Type B pancreatic cell (in vitro differentiated cells): ENCODE data around the gene EVA1A. TPM values are rescaled to one million over a fixed set of nuclear protein-coding genes. Genes with fewer than 3 reads are reported as not detected.

Experiments
- DNase-seq: peaks from one replicate; pipeline ENCODE4 v3.0.0; 2021; ENCODE audit warnings: mixed read lengths; ENCODE audit not compliant: unreplicated experiment; ENCODE audit errors: extremely low spot score
- H3K27ac Mint-ChIP-seq: 2 replicates; pipeline ENCODE4 v1.8.0; 2021; ENCODE audit warnings: mild to moderate bottlenecking, mixed read lengths
- H3K27me3 Mint-ChIP-seq: 2 replicates; pipeline ENCODE4 v1.8.0; 2021; ENCODE audit warnings: mixed read lengths
- H3K36me3 Mint-ChIP-seq: 2 replicates; pipeline ENCODE4 v1.8.0; 2021; ENCODE audit warnings: mixed read lengths
- H3K4me1 Mint-ChIP-seq: one replicate; pipeline ENCODE4 v1.8.0; 2021; ENCODE audit warnings: mixed read lengths; ENCODE audit not compliant: unreplicated experiment
- H3K4me3 Mint-ChIP-seq: 2 replicates; pipeline ENCODE4 v1.8.0; 2021; ENCODE audit warnings: mild to moderate bottlenecking, mixed read lengths
- H3K9me3 Mint-ChIP-seq: 2 replicates; pipeline ENCODE4 v1.8.0; 2021; ENCODE audit warnings: mixed read lengths
- CTCF ChIP-seq: fragments of 200-600 bp; sonication (generic); conservative IDR thresholded peaks from 2 replicates; pipeline ENCODE4 v1.5.0; 2021; ENCODE audit warnings: antibody characterized with exemption, mild to moderate bottlenecking
- total RNA-seq: library from RNA; stranded (reverse); gene quantifications from 2 replicates; pipeline ENCODE4 v1.2.1, GENCODE V29; 2021; ENCODE audit warnings: low replicate concordance

The EVA1A gene
- total RNA-seq, 1 donor from 2014 or later, result 13.5 TPM

DNA sequence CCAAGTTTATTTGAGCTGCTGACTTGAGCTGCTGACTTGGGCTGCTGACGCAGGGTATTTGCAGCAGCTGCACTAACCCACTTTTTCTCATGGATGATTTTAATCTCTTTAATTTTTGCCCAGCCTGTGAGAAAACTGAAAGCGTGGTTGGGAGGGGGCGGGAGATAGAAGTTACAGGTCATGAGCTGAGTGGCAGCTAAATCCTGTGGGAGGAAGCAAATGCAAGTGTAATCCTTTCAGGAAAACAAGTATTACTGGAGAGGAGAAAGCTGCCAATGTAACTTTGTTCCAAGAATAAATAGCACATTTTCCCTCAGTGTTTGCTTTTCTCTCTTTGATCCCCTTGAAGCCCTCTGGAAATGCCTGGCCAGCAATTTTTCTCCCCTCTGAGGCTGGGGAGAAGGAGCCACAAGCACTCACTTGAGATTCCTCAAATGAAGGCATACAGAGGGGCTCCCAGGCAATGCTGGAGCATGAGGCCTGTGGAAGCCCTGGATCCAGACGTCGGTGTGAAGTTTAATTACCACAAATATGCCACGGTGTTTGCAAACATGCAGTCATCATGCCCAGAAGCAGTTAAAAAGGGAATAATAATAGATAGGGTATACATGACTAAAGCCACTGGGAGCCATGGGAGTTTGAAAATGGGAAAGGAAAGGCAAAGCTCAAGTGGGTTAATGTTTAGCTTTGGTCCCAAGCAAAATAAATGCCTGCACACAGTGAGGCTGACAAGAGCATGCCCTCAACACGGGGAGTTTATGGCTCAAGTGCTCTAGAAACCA, 10.4 kb upstream of the EVA1A start:
- Mint-ChIP-seq H3K9me3 (no peaks in the 10 kb centered on the region), H3K4me1 (peaks cover 42% of the 10 kb centered on the region), H3K4me3 (peak overlapping the region; percentile 32), H3K27me3 (no peaks in the 10 kb centered on the region), H3K36me3 (no peaks in the 10 kb centered on the region), H3K27ac (peak overlapping the region; percentile 51)
- no peak for DNase-seq
- no peak for TF ChIP-seq CTCF

DNA sequence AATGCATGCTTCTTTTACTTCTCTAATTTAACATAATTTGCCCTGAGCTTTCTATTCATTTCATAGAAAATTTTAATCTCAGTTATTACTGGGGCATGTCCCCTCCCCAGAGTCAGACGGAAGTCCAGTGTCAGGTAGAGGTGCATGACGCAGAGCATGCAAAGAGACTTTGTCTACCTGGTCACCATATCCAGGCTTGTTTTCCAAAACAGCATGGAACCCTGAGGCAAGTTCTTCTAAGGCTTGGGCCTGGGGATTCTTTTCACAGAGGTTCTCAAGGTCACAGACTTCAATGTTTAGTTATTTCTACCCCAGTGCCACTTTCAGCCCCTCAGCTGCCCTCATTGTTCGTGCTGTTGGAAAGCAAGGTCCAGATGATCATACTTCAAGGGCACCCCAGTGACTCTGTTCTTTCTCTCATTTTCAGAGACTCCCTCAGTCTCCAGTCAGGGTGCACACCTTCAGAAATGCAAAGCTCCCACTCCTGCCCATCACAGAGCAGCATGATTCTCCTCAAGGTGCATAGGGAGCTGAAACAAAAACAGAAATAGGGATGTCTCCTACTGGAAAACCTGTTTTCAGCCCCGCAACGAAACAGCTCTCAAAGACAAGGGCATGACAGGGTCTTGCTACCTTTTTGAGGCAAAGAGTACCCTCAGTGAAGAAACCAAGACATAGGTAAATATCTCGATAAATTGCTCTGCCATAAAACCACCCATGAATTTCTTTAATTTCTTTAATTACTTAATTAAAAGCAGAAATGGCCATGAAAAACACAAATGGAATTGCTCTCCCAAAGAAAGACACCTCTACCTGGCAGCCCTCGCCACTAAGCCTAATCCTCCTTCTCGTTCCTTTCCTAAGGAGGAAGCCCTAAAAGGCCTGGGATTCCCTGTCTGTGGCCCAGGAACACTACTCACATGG, 9.5 kb upstream of the EVA1A start:
- Mint-ChIP-seq H3K36me3 (no peaks in the 10 kb centered on the region), H3K9me3 (no peaks in the 10 kb centered on the region), H3K27me3 (peaks cover 2% of the 10 kb centered on the region), H3K4me3 (peak overlapping the region; percentile 32), H3K4me1 (peaks cover 50% of the 10 kb centered on the region), H3K27ac (peak overlapping the region; percentile 51)
- no peak for DNase-seq
- no peak for TF ChIP-seq CTCF

- DNase-seq, result no peak
- no peaks in the 10 kb centered on the region for H3K36me3 Mint-ChIP-seq
- H3K27ac Mint-ChIP-seq, result no peak overlapping the region
- H3K27me3 Mint-ChIP-seq, result peaks cover 2% of the 10 kb centered on the region
- H3K4me1 Mint-ChIP-seq, result peaks cover 56% of the 10 kb centered on the region
- no peaks in the 10 kb centered on the region for H3K9me3 Mint-ChIP-seq
- H3K4me3 Mint-ChIP-seq, result no peak overlapping the region
- no peak for TF ChIP-seq CTCF
Measured at GRCh38 chr2:75569546-75569945, 8.8 kb upstream of the EVA1A start.

- H3K27ac Mint-ChIP-seq, result no peak overlapping the region
- H3K4me1 Mint-ChIP-seq, result peaks cover 61% of the 10 kb centered on the region
- DNase-seq, result no peak
- no peak for TF ChIP-seq CTCF
- no peaks in the 10 kb centered on the region for H3K9me3 Mint-ChIP-seq
- H3K27me3 Mint-ChIP-seq, result peaks cover 7% of the 10 kb centered on the region
- H3K36me3 Mint-ChIP-seq, result no peaks in the 10 kb centered on the region
- no peak overlapping the region for H3K4me3 Mint-ChIP-seq
Measured at GRCh38 chr2:75568174-75568573, 7.4 kb upstream of the EVA1A start.

- no peak for DNase-seq
- peaks cover 63% of the 10 kb centered on the region for H3K4me1 Mint-ChIP-seq
- peaks cover 21% of the 10 kb centered on the region for H3K27me3 Mint-ChIP-seq
- H3K4me3 Mint-ChIP-seq, result no peak overlapping the region
- TF ChIP-seq CTCF, result no peak
- H3K36me3 Mint-ChIP-seq, result no peaks in the 10 kb centered on the region
- H3K27ac Mint-ChIP-seq, result no peak overlapping the region
- no peaks in the 10 kb centered on the region for H3K9me3 Mint-ChIP-seq
Measured at GRCh38 chr2:75565472-75566462, 5.0 kb upstream of the EVA1A start.
